Lower lobe of right lung (tissue), 2 donors: Measurements from ENCODE around the gene PRKAR1B. TPM values are rescaled to one million over a fixed set of nuclear protein-coding genes. Genes with fewer than 3 reads are reported as not detected.

Source experiments
- ATAC-seq, 2 donors: fragments of 200-7000 bp; cut with Tn5 transposase; one replicate each; pipeline ENCODE4 v1.9.1; 2020 to 2022; ENCODE audit warnings: mild to moderate bottlenecking in 2 of 2, moderate library complexity in 2 of 2
- DNase-seq: peaks from one replicate; pipeline ENCODE4 v3.0.0-alpha.2; 2020
- H3K27ac ChIP-seq: fragments of 200-600 bp; one replicate; pipeline ENCODE4 v1.8.0; 2022
- H3K27me3 ChIP-seq: fragments of 200-600 bp; one replicate; pipeline ENCODE4 v1.8.0; 2022; ENCODE audit warnings: low read depth
- H3K36me3 ChIP-seq: fragments of 200-600 bp; one replicate; pipeline ENCODE4 v1.8.0; 2022; ENCODE audit warnings: mild to moderate bottlenecking
- H3K4me1 ChIP-seq: fragments of 200-600 bp; one replicate; pipeline ENCODE4 v1.8.0; 2022
- H3K4me3 ChIP-seq: fragments of 200-600 bp; one replicate; pipeline ENCODE4 v1.8.0; 2022; ENCODE audit warnings: mild to moderate bottlenecking
- H3K9me3 ChIP-seq: fragments of 200-600 bp; one replicate; pipeline ENCODE4 v1.8.0; 2022
- intact Hi-C: fragments of 100-400 bp; cut with DNase I; formaldehyde crosslinking; loops from one replicate; pipeline ENCODE4 v1.11.0; 2022
- total RNA-seq: library from RNA; stranded (reverse); fragmentation: NEBNext Ultra II Directional; extraction: Animal tissue kit (Norgen Biotek cat#: 25700); gene quantifications from one replicate; pipeline ENCODE4 v1.2.1, GENCODE V29; 2021
- TF ChIP-seq, protein P1 (sequence below): fragments of 200-600 bp; IDR thresholded peaks from one replicate; pipeline ENCODE4 v1.8.0; 2022; ENCODE audit warnings: antibody characterized with exemption, mild to moderate bottlenecking
- donor health status: DM: no; HTN: yes; CAD: no; lungs with severe emphysema.

Gene PRKAR1B
- total RNA-seq, 1 donor from 2014 or later = 16.8 TPM

DNA sequence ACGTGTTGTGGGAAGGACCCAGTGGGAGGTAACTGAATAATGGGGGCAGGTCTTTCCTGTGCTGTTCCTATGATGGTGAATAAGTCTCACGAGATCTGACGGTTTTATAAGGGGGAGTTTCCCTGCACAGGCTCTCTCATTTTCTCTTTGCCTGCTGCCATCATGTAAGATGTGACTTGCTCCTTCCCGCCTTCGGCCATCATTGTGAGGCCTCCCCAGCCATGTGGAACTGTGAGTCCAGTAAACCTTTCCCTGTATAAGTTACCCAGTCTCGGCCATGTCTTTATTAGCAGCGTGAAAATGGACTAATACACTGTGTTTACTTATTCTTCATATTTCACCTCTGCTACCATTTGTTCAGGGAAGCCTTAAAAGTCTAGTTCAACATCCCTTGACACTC lies 2.8 kb downstream of the PRKAR1B start:
- ATAC-seq (no peak), DNase-seq (no peak)
- Histone ChIP-seq H3K4me3 (no peak overlapping the region), H3K36me3 (peaks cover 2% of the 10 kb centered on the region), H3K27ac (no peak overlapping the region), H3K4me1 (peaks cover 21% of the 10 kb centered on the region), H3K27me3 (no peaks in the 10 kb centered on the region), H3K9me3 (no peaks in the 10 kb centered on the region)
- intact Hi-C loops = no loop called here
- TF ChIP-seq, protein P1, sequence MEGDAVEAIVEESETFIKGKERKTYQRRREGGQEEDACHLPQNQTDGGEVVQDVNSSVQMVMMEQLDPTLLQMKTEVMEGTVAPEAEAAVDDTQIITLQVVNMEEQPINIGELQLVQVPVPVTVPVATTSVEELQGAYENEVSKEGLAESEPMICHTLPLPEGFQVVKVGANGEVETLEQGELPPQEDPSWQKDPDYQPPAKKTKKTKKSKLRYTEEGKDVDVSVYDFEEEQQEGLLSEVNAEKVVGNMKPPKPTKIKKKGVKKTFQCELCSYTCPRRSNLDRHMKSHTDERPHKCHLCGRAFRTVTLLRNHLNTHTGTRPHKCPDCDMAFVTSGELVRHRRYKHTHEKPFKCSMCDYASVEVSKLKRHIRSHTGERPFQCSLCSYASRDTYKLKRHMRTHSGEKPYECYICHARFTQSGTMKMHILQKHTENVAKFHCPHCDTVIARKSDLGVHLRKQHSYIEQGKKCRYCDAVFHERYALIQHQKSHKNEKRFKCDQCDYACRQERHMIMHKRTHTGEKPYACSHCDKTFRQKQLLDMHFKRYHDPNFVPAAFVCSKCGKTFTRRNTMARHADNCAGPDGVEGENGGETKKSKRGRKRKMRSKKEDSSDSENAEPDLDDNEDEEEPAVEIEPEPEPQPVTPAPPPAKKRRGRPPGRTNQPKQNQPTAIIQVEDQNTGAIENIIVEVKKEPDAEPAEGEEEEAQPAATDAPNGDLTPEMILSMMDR = no peak

DNA sequence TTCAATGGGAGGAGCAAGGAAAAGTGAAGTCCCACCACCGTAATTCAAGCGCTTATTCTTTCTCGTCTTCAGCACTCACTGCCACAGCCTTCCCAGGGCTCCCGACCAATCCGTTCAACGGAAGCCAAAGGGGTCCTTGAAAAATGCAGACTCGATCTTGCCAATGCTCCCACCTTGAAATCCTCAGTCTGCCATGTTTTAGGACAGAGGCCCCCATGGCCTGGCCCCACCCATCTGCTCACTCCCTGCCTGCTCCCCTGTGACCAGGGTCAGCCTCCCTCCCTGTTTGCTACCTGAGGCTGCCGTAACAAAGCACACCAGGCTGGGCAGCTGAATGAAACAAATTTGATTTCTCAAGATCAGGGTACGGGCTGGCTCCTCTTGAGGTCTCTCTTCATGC lies 3.5 kb downstream of the PRKAR1B start:
- intact Hi-C loops = no loop called here
- Histone ChIP-seq H3K27me3 (no peaks in the 10 kb centered on the region), H3K27ac (no peak overlapping the region), H3K4me1 (peaks cover 19% of the 10 kb centered on the region), H3K36me3 (no peaks in the 10 kb centered on the region), H3K9me3 (no peaks in the 10 kb centered on the region), H3K4me3 (no peak overlapping the region)
- ATAC-seq (no peak), DNase-seq (no peak)
- TF ChIP-seq, protein P1 = no peak

DNA sequence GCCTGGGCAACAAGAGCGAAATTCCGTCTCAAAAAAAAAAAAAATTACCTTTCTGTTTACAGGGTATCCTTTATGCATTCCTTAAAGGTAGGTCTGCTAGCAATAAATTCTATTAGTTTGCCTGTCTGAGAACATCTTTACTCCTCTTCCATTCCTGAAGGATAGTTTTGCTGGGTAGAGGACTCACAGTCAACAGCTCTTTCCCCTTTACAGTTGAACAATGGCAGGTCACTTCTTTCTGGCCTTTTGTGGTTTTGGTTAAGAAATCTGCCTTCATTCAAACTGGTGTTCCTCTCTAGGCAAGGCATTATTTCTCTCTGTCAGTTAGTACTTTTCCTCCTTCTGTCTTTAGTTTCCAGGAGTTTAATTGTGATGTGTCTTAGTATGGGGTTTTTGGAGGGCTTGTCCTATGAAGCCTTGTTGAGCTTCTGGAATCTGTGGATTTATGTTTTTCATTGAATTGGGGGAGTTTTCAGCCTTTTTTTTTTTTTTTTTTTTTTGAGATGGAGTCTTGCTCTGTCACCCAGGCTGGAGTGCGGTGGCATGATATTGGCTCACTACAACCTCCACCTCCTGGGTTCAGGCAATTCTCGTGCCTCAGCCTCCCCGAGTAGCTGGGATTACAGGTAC lies 5.3 kb downstream of the PRKAR1B start:
- TF ChIP-seq, protein P1 = no peak
- Histone ChIP-seq H3K27ac (no peak overlapping the region), H3K27me3 (no peaks in the 10 kb centered on the region)

DNA sequence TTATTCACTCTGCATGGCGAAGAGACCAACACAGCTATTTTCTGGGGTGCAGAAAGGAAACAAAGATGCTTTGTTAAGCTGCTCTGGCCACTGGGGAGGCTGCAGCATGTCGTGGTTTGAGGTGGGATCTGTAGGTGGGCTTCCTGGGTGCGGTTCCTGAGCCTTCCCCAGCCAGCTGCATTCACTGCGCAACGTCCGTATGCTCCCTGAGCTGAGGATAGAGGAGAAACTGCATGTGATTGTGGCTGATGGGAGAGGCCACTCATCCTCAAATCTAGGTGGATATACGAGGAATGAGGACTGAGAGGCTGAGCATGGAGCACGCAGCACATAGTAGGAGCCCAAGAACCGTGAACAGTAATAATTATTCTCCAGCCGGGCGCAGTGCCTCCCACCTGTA lies 10.4 kb downstream of the PRKAR1B start:
- no peak overlapping the region for H3K27ac ChIP-seq
- DNase-seq = peak; percentile 6
- TF ChIP-seq, protein P1 = no peak
- H3K27me3 ChIP-seq = peaks cover 7% of the 10 kb centered on the region
- H3K4me3 ChIP-seq = no peak overlapping the region
- intact Hi-C loops = no loop called here
- no peaks in the 10 kb centered on the region for H3K4me1 ChIP-seq
- ATAC-seq = no peak
- no peaks in the 10 kb centered on the region for H3K36me3 ChIP-seq
- H3K9me3 ChIP-seq = no peaks in the 10 kb centered on the region

More for the DNA sequence above, 5.3 kb downstream of the PRKAR1B start:
- intact Hi-C loops = no loop called here
- no peak for ATAC-seq
- no peak for DNase-seq
- Histone ChIP-seq H3K4me3 (no peak overlapping the region), H3K4me1 (peaks cover 9% of the 10 kb centered on the region), H3K9me3 (no peaks in the 10 kb centered on the region), H3K36me3 (no peaks in the 10 kb centered on the region)

DNA sequence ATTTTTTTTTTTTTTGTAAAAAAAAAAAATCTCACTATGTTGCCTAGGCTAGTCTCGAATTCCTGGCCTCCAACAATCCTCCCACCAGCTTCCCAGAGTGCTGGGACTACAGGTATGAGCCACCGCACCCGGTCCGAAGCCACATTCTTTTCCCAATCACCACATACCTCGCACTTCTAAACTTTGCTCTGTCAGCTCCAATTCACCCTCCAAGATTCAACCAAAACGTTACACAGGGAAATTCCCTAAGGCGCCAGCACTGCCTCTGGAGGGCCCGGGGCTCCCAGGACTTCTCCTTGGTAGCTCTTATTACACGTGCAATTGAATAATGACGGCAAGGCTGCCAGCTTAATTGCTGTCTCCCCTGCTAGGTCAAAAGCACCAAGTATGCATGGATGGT lies 10.9 kb downstream of the PRKAR1B start:
- TF ChIP-seq, protein P1 = no peak
- intact Hi-C loops = no loop called here
- Histone ChIP-seq H3K27ac (no peak overlapping the region), H3K9me3 (no peaks in the 10 kb centered on the region), H3K36me3 (no peaks in the 10 kb centered on the region), H3K4me3 (no peak overlapping the region), H3K27me3 (peaks cover 7% of the 10 kb centered on the region), H3K4me1 (no peaks in the 10 kb centered on the region)
- peak; percentile 51 to 63 for ATAC-seq
- peak; percentile 43 for DNase-seq
